Mesothelial cell of epicardium (in vitro differentiated cells): Measurements from ENCODE around the gene TTI1. TPM values are rescaled to one million over a fixed set of nuclear protein-coding genes. Genes with fewer than 3 reads are reported as not detected.
A peak's percentile ranks its signal among the peaks of the same experiment; 100 is the strongest.

ENCODE experiments used
- DNase-seq, 2 experiments: peaks; one replicate each; pipeline ENCODE4 v3.0.0; 2021; ENCODE audit warnings: low spot score in 2 of 2; ENCODE audit not compliant: unreplicated experiment in 2 of 2
- H3K27ac Mint-ChIP-seq: 2 replicates; pipeline ENCODE4 v1.8.0; 2021; ENCODE audit warnings: mixed read lengths
- H3K27me3 Mint-ChIP-seq: 2 replicates; pipeline ENCODE4 v1.8.0; 2021; ENCODE audit warnings: low read depth, mixed read lengths
- H3K36me3 Mint-ChIP-seq: 2 replicates; pipeline ENCODE4 v1.8.0; 2021; ENCODE audit warnings: mixed read lengths
- H3K4me1 Mint-ChIP-seq: 2 replicates; pipeline ENCODE4 v1.8.0; 2021; ENCODE audit warnings: mixed read lengths
- H3K4me3 Mint-ChIP-seq: 2 replicates; pipeline ENCODE4 v1.8.0; 2021; ENCODE audit warnings: mild to moderate bottlenecking, moderate library complexity, mixed read lengths
- H3K9me3 Mint-ChIP-seq: 2 replicates; pipeline ENCODE4 v1.8.0; 2021; ENCODE audit warnings: mixed read lengths
- total RNA-seq: library from RNA; stranded (reverse); gene quantifications from 3 replicates; pipeline ENCODE4 v1.2.1, GENCODE V29; 2021
- TF ChIP-seq, protein P1 (sequence below): fragments of 200-600 bp; sonication (generic); IDR thresholded peaks from one replicate; pipeline ENCODE4 v1.5.0; 2021; ENCODE audit warnings: antibody characterized with exemption; ENCODE audit not compliant: unreplicated experiment

The TTI1 gene
- total RNA-seq, 1 donor from 2014 or later: 33.2 TPM

DNA sequence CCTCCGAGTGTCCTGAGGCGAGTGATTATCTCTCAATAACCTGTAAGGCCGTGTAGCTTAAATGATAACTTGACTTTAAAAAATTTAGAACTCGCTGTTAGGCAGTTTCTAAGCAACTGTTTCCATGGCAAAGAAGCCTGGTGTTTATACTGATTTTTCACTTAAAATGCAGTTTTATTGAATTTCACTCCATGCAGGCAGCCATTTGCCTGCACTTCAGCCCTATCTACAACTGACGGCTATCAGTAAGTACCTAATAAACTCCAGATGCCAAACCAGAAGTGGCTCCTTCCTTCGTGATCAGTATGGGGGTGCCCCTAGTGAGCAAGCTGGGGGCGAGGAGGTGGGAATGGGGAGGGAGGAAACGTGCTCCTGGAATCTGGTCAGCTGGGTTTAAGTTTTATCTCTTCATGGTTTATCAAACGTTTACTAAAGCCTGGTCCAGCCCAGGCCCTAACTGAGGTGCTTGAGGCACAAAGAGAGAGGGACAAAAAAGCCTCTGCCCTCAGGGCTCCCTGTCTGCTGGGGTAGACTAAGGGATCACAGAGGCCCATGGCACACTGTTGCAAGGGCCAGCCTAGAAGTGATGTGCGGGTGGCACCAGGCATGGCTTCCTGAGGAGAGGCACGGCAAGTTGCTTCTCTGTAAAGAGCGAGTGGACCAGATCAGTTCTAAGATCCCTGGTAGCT lies 45.5 kb downstream of the TTI1 start:
- Mint-ChIP-seq H3K36me3 (peaks cover 2% of the 10 kb centered on the region), H3K4me1 (peaks cover 44% of the 10 kb centered on the region), H3K9me3 (no peaks in the 10 kb centered on the region), H3K27me3 (no peaks in the 10 kb centered on the region), H3K27ac (peak overlapping the region; percentile 90), H3K4me3 (no peak overlapping the region)
- DNase-seq: peak in 1 of 2 experiments; percentile 10
- TF ChIP-seq, protein P1, sequence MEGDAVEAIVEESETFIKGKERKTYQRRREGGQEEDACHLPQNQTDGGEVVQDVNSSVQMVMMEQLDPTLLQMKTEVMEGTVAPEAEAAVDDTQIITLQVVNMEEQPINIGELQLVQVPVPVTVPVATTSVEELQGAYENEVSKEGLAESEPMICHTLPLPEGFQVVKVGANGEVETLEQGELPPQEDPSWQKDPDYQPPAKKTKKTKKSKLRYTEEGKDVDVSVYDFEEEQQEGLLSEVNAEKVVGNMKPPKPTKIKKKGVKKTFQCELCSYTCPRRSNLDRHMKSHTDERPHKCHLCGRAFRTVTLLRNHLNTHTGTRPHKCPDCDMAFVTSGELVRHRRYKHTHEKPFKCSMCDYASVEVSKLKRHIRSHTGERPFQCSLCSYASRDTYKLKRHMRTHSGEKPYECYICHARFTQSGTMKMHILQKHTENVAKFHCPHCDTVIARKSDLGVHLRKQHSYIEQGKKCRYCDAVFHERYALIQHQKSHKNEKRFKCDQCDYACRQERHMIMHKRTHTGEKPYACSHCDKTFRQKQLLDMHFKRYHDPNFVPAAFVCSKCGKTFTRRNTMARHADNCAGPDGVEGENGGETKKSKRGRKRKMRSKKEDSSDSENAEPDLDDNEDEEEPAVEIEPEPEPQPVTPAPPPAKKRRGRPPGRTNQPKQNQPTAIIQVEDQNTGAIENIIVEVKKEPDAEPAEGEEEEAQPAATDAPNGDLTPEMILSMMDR: no peak

DNA sequence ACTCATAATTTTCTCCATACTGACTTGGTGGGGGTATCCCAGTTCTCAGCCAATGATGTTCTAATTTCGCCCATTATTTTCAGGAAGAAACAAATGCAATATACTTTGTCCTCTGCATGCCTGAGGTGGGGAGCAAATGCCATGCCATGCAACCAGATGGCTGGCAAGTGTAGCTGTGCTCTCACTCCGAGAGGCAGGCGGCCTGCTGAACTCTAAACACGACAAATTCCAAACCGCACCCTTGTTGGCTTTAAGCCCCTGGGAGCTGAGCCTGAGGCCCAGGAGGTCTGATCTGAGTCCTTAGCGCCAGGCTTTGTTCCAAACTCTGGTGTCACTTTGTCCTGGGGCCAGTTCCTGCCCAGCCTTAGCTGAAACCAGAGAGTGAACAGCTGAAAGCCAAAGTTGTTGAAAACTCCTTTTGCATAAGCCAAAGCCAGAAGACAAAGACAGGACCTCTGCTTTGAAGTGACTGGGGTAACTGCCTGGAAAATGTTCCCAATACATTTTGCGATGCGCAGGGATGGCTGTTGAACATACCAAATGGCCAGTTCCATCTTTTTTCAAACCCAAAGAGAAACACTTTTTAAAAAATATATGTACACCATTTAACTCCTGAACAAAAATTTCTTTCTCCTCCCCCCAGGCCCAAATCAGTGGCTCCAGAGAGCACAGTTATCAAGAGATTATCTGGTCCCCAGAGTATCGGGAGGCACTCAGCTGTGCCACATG lies 46.2 kb downstream of the TTI1 start:
- peaks cover 40% of the 10 kb centered on the region for H3K4me1 Mint-ChIP-seq
- TF ChIP-seq, protein P1: no peak

DNA sequence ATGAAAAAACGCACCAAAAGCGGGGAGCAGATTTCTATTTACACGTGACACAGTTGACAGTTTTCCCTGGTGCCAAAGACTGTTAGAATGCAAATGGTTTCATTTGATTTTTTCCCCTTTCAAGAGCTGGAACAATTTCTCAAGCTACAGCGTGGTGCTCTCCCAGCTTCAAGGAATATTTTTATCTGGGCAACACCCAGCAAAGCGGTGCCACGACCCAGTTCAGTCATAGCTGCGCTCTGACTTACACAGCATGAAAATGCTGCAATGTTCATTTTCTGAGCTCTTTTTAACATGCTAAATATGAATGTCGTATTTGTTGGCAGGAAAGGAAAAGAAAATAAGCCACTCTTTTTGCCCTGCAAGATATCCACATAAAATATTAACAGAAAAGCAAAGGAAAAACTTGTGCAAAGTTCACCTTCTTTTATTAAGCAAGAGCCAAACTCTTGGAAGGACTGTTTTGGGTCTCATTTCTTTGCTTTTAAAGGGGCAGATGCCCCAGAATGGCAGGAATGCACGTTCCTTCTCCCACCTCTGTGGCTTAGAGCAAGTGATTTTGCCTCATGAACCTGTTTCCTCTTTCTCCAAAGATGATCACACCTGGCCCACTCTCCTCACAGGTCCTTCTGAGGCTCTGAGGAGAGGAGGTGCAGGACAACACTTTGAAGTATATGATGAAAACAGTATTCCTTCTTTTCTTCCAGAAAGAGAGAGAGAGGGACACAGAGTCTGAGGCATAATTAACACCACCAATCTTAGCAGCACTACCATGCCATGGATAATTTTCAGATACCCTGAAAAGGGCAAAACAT lies 47.0 kb downstream of the TTI1 start:
- H3K4me1 Mint-ChIP-seq: peaks cover 34% of the 10 kb centered on the region
- peak in 1 of 2 experiments; percentile 10 for DNase-seq
- no peak overlapping the region for H3K4me3 Mint-ChIP-seq
- no peak overlapping the region for H3K27ac Mint-ChIP-seq
- no peaks in the 10 kb centered on the region for H3K27me3 Mint-ChIP-seq
- peaks cover 13% of the 10 kb centered on the region for H3K36me3 Mint-ChIP-seq
- H3K9me3 Mint-ChIP-seq: no peaks in the 10 kb centered on the region
- TF ChIP-seq, protein P1: no peak

More for the DNA sequence above, 46.2 kb downstream of the TTI1 start:
- Mint-ChIP-seq H3K9me3 (no peaks in the 10 kb centered on the region), H3K27me3 (no peaks in the 10 kb centered on the region), H3K27ac (peak overlapping the region; percentile 90), H3K4me3 (no peak overlapping the region), H3K36me3 (peaks cover 7% of the 10 kb centered on the region)
- DNase-seq: peak in 1 of 2 experiments; percentile 37

DNA sequence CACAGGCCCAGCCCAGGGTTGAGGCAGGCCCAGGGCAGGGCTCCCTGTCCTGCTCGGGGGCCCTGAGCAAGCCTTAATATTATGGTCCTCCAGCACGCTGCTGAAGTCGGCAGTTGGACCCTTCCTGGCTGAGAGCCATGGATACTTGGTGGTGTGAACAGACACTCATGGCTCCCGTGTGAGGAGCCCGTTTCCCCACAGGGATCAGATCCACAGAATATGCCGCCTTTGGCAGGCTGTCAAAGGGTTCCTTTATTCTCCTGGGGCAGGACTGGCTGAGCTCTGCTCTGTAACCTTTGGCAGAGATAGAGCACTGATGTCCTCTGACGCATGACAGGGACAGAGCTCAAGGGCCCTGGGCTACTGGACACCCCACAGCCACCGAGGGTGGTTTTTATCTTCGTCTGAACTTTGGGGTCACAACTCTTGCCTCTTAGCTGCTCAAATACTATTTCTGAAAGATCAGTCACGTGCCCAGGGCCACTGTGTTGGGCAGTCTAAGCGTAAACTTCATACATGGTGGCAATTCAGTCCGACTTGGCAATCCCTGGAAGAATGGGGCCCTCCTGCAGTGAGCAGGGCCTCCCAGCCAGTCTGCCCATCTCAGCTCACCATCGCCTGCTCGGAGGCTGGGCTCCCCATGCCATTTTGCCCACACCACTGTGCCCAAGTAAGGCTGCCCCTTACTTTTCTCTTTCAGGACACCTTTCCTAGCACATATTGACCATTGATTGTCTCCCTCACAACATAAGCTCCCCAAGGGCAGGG lies 49.1 kb downstream of the TTI1 start:
- no peak overlapping the region for H3K4me3 Mint-ChIP-seq
- H3K27me3 Mint-ChIP-seq: no peaks in the 10 kb centered on the region
- peaks cover 19% of the 10 kb centered on the region for H3K4me1 Mint-ChIP-seq
- peaks cover 13% of the 10 kb centered on the region for H3K36me3 Mint-ChIP-seq
- H3K27ac Mint-ChIP-seq: no peak overlapping the region
- no peaks in the 10 kb centered on the region for H3K9me3 Mint-ChIP-seq
- TF ChIP-seq, protein P1: no peak
- DNase-seq: no peak

DNA sequence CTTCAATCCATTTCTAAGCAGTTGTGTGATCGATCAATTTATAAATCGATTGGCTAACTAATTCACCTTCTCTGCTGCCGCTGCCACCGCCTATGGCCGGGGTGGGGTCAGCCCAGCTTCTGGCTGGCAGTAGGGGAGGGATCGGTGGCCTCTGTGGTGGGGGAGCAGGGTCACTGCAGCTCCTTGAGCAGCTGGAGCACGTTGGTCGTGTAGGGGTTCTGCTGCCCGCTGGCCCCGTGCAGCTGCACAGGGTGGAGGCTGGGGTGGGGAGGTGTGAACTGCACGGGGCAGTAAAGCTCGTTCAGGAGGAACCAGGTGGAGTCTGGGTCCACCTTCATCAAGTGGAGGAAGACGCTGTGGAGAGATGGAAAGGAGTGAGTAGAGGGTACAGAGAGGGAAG lies 50.0 kb downstream of the TTI1 start:
- no peak overlapping the region for H3K4me3 Mint-ChIP-seq
- peaks cover 13% of the 10 kb centered on the region for H3K36me3 Mint-ChIP-seq
- no peak overlapping the region for H3K27ac Mint-ChIP-seq
- TF ChIP-seq, protein P1: no peak
- peaks cover 17% of the 10 kb centered on the region for H3K4me1 Mint-ChIP-seq
- no peak for DNase-seq
- no peaks in the 10 kb centered on the region for H3K9me3 Mint-ChIP-seq
- no peaks in the 10 kb centered on the region for H3K27me3 Mint-ChIP-seq
